SU-DHL-6 (cell line): Measurements from ENCODE around the gene APPL1.
A peak's percentile ranks its signal among the peaks of the same experiment; 100 is the strongest.

Experiments used
- H2AFZ ChIP-seq: fragments of 200-600 bp; sonication (generic); 2 replicates; pipeline ENCODE4 v1.6.1; 2014; ENCODE audit warnings: low read depth, mild to moderate bottlenecking, moderate library complexity, mixed read lengths, antibody characterized with exemption, low read length; ENCODE audit not compliant: severe bottlenecking
- H3F3A ChIP-seq: fragments of 200-600 bp; shearing (Covaris generic); 2 replicates; pipeline ENCODE4 v1.6.0; 2016; ENCODE audit warnings: antibody characterized with exemption, mild to moderate bottlenecking; ENCODE audit not compliant: insufficient read depth
- H3K27ac ChIP-seq: fragments of 200-600 bp; sonication (generic); 2 replicates; pipeline ENCODE4 v1.5.1; 2016; ENCODE audit warnings: low read depth, mild to moderate bottlenecking, low read length, moderate library complexity, mixed read lengths
- H3K27me3 ChIP-seq: fragments of 200-600 bp; sonication (generic), shearing (Covaris generic); 2 replicates; pipeline ENCODE4 v1.6.0; 2014; ENCODE audit warnings: mild to moderate bottlenecking, low read length
- H3K36me3 ChIP-seq: fragments of 200-600 bp; sonication (generic); 2 replicates; pipeline ENCODE4 v1.6.1; 2014; ENCODE audit warnings: mild to moderate bottlenecking, low read length, mixed read lengths
- H3K4me2 ChIP-seq: fragments of 300-600, 200-600 bp; shearing (Covaris generic), sonication (generic); 2 replicates; pipeline ENCODE4 v1.6.0; 2014; ENCODE audit warnings: low read length, low read depth, mild to moderate bottlenecking; ENCODE audit not compliant: poor library complexity, severe bottlenecking
- H3K4me3 ChIP-seq: fragments of 200-600 bp; sonication (generic); 2 replicates; pipeline ENCODE4 v1.5.1; 2014; ENCODE audit warnings: antibody characterized with exemption, low read length, mild to moderate bottlenecking, mixed read lengths; ENCODE audit not compliant: insufficient read depth, poor library complexity, severe bottlenecking
- H3K79me2 ChIP-seq: fragments of 200-600 bp; sonication (generic); 2 replicates; pipeline ENCODE4 v1.6.1; 2014; ENCODE audit warnings: mild to moderate bottlenecking, low read length, moderate library complexity; ENCODE audit not compliant: insufficient read depth
- H3K9ac ChIP-seq: fragments of 200-600 bp; sonication (generic); 2 replicates; pipeline ENCODE4 v1.7.0; 2014; ENCODE audit warnings: mild to moderate bottlenecking, low read length
- H3K9me2 ChIP-seq: fragments of 200-600 bp; sonication (generic); replicated peaks from 2 replicates; pipeline ENCODE4 v1.6.1; 2014; ENCODE audit warnings: low read length; ENCODE audit not compliant: insufficient read depth
- H3K9me3 ChIP-seq: fragments of 200-600 bp; sonication (generic); 2 replicates; pipeline ENCODE4 v1.6.1; 2014; ENCODE audit warnings: low read length, mixed read lengths; ENCODE audit not compliant: insufficient read depth
- H4K20me1 ChIP-seq: fragments of 200-600 bp; sonication (generic); 2 replicates; pipeline ENCODE4 v1.6.1; 2014; ENCODE audit warnings: low read depth, mild to moderate bottlenecking, antibody characterized with exemption, low read length, moderate library complexity, mixed read lengths
- CTCF ChIP-seq: fragments of 200-600 bp; sonication (generic); IDR thresholded peaks from one replicate; pipeline ENCODE4 v1.5.1; 2017; ENCODE audit warnings: antibody characterized with exemption, mild to moderate bottlenecking, low read length, moderate library complexity; ENCODE audit not compliant: insufficient read depth, poor library complexity, severe bottlenecking
- EZH2phosphoT487 ChIP-seq: fragments of 200-600 bp; sonication (generic), shearing (Covaris generic); conservative IDR thresholded peaks from 2 replicates; pipeline ENCODE4 v1.6.1; 2018; ENCODE audit warnings: mild to moderate bottlenecking, antibody characterized with exemption, low read length, moderate library complexity, mixed read lengths

APPL1 gene

DNA sequence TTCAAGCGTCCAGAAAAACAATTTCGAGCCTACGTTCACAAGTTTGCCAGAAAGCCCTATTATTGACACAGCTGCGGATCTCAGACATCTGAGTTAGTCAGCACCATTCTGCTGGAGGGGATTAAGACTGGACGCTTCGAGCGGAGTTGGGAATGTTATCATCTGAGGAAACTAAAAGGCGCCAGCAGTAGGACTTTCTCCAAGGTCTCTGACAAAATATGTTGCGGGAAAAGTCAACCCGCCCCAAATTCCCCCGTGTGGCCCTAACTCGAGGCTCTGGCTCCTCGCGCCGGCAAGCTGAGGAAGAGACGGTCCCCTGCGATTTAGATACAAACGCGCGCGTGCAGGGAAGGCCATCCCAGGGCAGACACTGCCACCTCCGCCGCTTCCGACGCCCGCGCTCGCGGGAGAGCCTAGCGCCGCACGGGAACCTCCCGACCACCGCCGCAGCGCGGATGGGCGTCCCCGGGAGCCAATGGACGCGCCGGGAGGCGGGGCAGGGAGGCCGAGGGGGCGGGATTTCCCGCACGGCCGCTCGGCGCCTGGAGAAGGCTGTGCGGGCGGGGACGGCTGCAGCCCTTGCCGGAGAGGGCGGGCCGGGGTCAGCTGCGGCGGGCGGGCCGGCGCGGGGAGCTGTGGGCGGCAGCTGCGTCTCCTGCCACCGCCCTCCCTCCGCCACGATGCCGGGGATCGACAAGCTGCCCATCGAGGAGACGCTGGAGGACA lies at the start of gene APPL1:
TSS of gene APPL1 (plus strand) at position 526 of the 726 bp plus-strand sequence. CDS start at position 681, 155 bp downstream.
- TF ChIP-seq EZH2phosphoT487, result no peak
- TF ChIP-seq CTCF, result no peak
- Histone ChIP-seq H3K27ac (peak within 1 kb of the TSS; percentile 71), H3K9me3 (no peaks in the 10 kb centered on the region), H3K4me3 (peak within 1 kb of the TSS; percentile 93), H4K20me1 (no peaks in the 10 kb centered on the region), H2AFZ (peak within 1 kb of the TSS; percentile 99), H3K4me2 (peak within 1 kb of the TSS; percentile 99), H3K27me3 (no peaks in the 10 kb centered on the region), H3K9ac (peak within 1 kb of the TSS; percentile 93), H3K36me3 (no peaks in the 10 kb centered on the region), H3K79me2 (peaks cover 45% of the 10 kb centered on the region), H3K9me2 (no peaks in the 10 kb centered on the region), H3F3A (peaks cover 29% of the 10 kb centered on the region)

- Histone ChIP-seq H3K27ac (no peak overlapping the region), H3K36me3 (no peaks in the 10 kb centered on the region), H4K20me1 (no peaks in the 10 kb centered on the region), H3K4me3 (no peak overlapping the region), H3K9me3 (no peaks in the 10 kb centered on the region), H3K4me2 (no peak overlapping the region), H3K79me2 (no peaks in the 10 kb centered on the region), H2AFZ (no peak overlapping the region), H3K27me3 (no peaks in the 10 kb centered on the region), H3K9ac (no peak overlapping the region), H3K9me2 (no peaks in the 10 kb centered on the region), H3F3A (no peaks in the 10 kb centered on the region)
- peak; percentile 24 for TF ChIP-seq CTCF
- no peak for TF ChIP-seq EZH2phosphoT487
Observed at GRCh38 chr3:57179580-57180410, 47.7 kb upstream of the APPL1 start.

DNA sequence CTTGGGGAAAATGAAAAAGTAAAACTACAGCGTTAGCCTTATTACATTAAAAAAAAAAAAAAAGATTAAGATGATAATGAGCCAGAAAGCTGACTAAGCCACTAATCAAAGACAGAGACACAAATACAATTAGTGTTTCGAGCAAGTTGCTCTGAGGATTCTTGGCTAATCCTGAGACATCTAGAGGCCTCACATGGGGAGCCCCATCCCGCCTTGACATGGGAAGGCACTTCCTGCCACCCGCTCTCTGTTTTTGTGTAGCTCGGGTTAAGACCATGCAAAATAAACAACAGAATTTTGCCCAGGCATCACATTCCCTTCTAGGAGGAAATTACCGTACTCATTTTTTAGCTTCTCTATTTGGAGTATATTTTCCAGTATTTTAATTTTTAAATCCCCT lies 43.0 kb upstream of the APPL1 start:
- H3K36me3 ChIP-seq, result no peaks in the 10 kb centered on the region
- H3K9me3 ChIP-seq, result no peaks in the 10 kb centered on the region
- no peaks in the 10 kb centered on the region for H3F3A ChIP-seq
- no peak overlapping the region for H3K9ac ChIP-seq
- no peak overlapping the region for H3K4me3 ChIP-seq
- no peaks in the 10 kb centered on the region for H4K20me1 ChIP-seq
- no peaks in the 10 kb centered on the region for H3K27me3 ChIP-seq
- no peak overlapping the region for H3K27ac ChIP-seq
- H2AFZ ChIP-seq, result no peak overlapping the region
- no peaks in the 10 kb centered on the region for H3K79me2 ChIP-seq
- no peak overlapping the region for H3K4me2 ChIP-seq
- no peaks in the 10 kb centered on the region for H3K9me2 ChIP-seq
- TF ChIP-seq CTCF (no peak), EZH2phosphoT487 (no peak)
